GM19043 (cell line): ENCODE measurements around the gene C2orf74.

ENCODE experiments used
- ATAC-seq: cut with Tn5 transposase; IDR thresholded peaks from one replicate; pipeline ENCODE4 v1.9.1; 2021; ENCODE audit warnings: low read depth; ENCODE audit not compliant: unreplicated experiment

The C2orf74 gene

DNA sequence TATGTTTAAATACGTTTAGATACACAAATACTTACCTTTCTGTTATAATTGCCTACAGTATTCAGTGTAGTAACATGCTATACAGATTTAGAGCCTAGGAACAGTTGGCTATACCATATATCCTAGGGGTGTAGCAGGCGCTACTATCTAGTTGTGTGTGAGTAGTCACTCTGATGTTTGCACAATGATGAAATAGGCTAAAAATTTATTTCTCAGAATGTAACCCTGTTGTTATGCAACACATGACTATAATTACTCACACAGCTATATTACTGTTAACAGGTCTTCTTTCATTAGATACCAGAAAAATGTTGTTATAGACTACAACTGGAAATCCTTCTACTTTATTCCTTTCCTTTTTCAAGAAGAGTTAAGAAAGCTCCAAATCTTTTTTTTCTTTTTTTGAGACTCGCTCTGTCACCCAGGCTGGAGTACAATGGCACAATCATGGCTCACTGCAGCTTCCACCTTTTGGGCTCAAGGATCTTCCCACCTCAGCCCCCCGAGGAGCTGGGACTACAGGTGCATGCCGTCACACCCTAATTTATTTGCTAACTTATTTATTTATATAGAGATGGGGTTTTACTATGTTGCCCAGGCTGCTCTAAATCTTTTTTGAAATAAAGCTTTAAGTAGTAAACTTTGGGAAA is 48.5 kb downstream of the C2orf74 start:
- ATAC-seq = no peak

- ATAC-seq = no peak
Observed at GRCh38 chr2:61214171-61214570, 52.2 kb downstream of the C2orf74 start.
